Measurements from ENCODE around the gene C4BPA.

- TF ChIP-seq, protein P1, sequence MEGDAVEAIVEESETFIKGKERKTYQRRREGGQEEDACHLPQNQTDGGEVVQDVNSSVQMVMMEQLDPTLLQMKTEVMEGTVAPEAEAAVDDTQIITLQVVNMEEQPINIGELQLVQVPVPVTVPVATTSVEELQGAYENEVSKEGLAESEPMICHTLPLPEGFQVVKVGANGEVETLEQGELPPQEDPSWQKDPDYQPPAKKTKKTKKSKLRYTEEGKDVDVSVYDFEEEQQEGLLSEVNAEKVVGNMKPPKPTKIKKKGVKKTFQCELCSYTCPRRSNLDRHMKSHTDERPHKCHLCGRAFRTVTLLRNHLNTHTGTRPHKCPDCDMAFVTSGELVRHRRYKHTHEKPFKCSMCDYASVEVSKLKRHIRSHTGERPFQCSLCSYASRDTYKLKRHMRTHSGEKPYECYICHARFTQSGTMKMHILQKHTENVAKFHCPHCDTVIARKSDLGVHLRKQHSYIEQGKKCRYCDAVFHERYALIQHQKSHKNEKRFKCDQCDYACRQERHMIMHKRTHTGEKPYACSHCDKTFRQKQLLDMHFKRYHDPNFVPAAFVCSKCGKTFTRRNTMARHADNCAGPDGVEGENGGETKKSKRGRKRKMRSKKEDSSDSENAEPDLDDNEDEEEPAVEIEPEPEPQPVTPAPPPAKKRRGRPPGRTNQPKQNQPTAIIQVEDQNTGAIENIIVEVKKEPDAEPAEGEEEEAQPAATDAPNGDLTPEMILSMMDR (conservative IDR thresholded peaks at IDR 0.05; ENCODE audit: low read depth, low read length): no peak
- TF ChIP-seq RAD21 (IDR thresholded peaks at IDR 0.05; ENCODE audit: low read length) (no peak), POLR2A (IDR thresholded peaks at IDR 0.05; ENCODE audit: low read depth, low read length) (no peak), MAFK (IDR thresholded peaks at IDR 0.05; ENCODE audit: low read depth, low read length) (no peak), BHLHE40 (IDR thresholded peaks at IDR 0.05; ENCODE audit: low read depth, low read length) (no peak), RFX5 (IDR thresholded peaks at IDR 0.05; ENCODE audit: low read depth, low read length) (no peak)
These were observed 18.1 kb upstream of the C4BPA start for GRCh38 chr1:207085887-207086286.

Data from IMR-90 (cell line).